HG03175 (cell line): ENCODE data around the gene OSGEPL1.
"Not testable (repeated sequence)": the region's sequence is repeated elsewhere in the genome, so short reads cannot be mapped to it uniquely, and the experiment has no call there.

Experiments used
- ATAC-seq: cut with Tn5 transposase; IDR thresholded peaks from one replicate; pipeline ENCODE4 v1.9.1; 2021; ENCODE audit warnings: mild to moderate bottlenecking, moderate library complexity; ENCODE audit not compliant: unreplicated experiment

OSGEPL1 gene, protein sequence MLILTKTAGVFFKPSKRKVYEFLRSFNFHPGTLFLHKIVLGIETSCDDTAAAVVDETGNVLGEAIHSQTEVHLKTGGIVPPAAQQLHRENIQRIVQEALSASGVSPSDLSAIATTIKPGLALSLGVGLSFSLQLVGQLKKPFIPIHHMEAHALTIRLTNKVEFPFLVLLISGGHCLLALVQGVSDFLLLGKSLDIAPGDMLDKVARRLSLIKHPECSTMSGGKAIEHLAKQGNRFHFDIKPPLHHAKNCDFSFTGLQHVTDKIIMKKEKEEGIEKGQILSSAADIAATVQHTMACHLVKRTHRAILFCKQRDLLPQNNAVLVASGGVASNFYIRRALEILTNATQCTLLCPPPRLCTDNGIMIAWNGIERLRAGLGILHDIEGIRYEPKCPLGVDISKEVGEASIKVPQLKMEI

GRCh38 chr2:189762551-189763298 lies at the start of gene OSGEPL1:
Gene OSGEPL1, minus strand, starts transcription at chr2:189762792. Its CDS starts 1,152 bp downstream, at chr2:189761640.
- peak; percentile 96 for ATAC-seq

GRCh38 chr2:189803431-189803830 lies 40.8 kb upstream of the OSGEPL1 start:
- ATAC-seq = no peak

DNA sequence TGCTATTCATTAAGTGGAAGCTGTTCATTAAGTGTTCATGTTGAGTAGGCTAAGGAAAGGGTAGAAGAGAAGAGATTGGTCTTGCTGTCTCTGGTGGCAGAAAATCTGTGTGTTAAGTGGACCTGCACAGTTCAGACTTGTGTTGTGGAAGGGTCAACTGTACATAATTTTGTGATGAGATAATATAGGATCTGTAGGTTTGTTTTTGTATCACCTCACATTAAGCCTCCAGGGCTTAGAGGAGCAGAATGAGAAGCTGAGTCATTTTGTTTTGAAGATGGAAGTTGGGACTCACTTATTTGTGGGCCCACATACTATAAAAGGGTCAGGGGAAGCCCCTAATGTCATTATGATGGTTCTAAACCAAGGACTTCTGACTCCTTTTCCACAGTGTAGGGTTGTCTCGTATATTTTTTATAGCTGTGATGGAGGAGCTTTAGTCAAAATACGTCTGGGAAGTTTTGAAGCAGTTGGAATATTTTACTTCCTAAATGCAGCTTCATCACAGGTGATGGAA lies 39.9 kb upstream of the OSGEPL1 start:
- ATAC-seq = no peak

GRCh38 chr2:189799531-189799930 lies 36.9 kb upstream of the OSGEPL1 start:
- no peak for ATAC-seq

DNA sequence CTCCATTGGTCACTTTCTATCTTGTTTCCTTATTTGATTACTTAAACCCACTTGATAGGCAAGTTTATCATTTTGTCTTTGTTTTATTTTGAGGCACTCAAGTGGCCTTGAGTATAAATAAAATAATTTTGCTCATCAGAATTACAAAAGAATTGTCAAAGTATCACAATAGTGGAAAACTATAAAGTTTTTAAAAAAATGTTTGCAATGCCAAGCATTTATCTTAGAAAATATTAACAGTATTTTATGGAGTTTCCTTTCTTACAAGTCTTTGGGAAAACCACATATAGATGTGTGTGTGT lies 36.4 kb upstream of the OSGEPL1 start:
- ATAC-seq = no peak

- ATAC-seq = peak; percentile 86
Observed at GRCh38 chr2:189798312-189799029, 35.9 kb upstream of the OSGEPL1 start.

GRCh38 chr2:189797902-189798301 lies 35.3 kb upstream of the OSGEPL1 start:
- no peak for ATAC-seq

GRCh38 chr2:189794310-189794709 lies 31.7 kb upstream of the OSGEPL1 start:
- no peak for ATAC-seq

DNA sequence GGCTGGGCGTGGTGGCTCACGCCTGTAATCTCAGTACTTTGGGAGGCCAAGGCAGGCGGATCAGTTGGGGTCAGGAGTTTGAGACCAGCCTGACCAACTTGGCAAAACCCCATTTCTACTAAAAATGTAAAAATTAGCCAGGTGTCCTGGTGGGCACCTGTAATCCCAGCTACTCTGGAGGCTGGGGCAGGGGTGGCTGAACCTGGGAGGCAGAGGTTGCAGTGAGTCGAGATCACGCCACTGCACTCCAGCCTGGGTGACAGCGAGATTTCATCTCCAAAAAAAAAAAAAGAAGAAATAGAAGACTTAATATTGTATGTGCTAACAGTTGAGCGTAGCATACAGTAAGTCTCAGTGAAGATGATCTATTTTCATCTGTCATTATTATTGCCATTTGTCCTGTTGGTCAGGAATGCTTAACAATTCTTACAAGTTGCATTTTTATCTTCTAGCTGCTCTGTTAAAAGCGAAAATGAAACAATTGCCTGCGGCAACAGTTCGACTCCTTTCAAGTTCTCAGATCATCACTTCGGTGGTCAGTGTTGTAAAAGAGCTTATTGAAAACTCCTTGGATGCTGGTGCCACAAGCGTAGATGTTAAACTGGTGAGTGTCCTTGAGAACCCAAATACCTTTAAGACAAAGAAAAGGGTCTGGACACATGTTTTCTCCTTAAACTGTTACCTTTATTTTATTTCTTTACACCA lies 28.9 kb upstream of the OSGEPL1 start:
- no peak for ATAC-seq

DNA sequence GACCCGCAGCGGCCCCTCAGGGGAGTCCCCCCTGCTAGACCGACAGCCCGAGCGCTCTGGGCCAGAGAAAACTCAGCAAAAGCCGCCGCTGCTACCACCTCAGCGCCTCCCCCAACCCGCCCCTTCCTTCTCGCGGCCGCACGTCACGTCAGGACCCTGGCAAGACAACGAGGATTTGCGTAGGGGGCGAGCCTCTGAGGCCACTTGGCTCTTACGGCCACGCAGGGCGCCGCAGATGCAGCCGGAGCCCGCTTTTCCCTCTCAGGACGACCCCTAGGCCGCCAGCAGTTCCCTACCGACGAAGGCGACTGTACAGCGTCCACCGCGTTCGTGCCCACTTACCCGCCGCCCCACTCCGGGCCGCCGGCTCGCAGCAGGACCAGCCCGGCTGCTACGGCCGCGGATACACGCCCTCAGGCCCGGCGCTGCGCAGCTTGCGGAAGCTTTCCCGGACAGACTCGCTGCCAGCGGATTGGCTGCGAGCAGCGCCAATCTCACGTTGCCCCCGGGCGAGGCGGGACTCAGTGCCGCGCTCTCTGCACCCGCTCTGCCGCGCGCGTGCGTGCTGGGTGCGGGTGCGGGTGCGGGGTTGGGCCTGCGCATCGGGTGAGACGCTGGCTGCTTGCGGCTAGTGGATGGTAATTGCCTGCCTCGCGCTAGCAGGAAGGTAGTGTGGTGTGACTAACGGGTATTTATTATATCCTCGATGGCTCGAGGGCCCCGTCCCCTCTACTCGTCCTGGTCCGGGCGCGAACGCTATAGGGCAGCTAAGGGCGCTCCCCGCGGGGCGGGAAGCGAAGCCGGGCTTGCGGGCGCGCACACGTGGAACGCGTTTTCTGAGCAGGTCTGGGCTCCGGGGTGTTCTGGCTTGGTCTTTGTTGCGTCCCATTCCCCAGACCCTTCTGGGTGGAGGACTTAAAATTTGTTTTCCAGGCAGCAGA lies 21.6 kb upstream of the OSGEPL1 start, which contains the start of the genes ORMDL1 and PMS1:
ORMDL1 (minus strand) TSS at position 413 of the 941 bp plus-strand sequence. CDS start 1,744 bp downstream, outside the sequence.
PMS1 (plus strand) TSS at position 524 of the 941 bp plus-strand sequence. CDS start 7,360 bp downstream, outside the sequence.
- peak; percentile 93 for ATAC-seq

DNA sequence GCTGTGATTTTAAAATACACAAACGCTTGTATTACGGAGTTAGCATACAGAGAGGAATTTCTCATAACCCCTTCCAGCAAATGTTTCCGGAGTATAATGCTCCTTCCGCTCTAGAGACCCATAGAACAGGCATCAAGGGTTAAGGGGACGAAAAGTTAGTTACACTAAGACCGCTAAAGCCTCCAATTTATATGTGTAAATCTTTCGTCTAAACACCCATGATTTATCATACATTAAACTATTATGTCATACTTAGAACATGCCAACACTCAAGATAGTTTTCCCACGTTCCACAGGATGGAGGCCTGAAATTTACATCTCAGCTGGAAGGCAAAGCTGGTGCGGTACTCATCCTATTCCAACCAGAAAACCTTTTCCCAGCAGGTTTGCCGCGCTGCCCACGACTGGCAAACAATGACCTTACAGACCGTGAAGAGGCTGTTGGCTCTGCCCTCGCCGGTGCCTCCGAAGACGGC lies 20.9 kb upstream of the OSGEPL1 start:
- ATAC-seq = peak; percentile 3

DNA sequence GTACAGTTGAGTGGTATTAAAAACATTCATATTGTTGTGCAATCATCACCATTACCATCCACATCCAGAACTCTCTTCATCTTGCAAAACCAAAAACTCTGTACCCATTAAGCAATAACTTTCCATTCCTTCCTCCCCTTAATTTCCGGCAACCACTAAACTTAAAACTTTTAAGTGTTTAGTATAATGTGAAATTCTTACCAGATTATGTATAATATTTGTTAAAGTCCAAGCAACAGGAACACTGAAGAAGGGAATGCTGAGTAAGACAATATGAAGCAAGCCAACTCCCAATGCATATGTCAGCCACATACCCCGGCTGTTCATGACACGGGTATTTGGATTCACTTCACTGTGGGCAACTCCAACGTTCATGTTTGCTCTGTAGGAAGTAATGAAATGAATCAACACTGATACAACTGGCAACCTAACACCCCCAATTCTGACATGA lies 19.7 kb upstream of the OSGEPL1 start:
- no peak for ATAC-seq

DNA sequence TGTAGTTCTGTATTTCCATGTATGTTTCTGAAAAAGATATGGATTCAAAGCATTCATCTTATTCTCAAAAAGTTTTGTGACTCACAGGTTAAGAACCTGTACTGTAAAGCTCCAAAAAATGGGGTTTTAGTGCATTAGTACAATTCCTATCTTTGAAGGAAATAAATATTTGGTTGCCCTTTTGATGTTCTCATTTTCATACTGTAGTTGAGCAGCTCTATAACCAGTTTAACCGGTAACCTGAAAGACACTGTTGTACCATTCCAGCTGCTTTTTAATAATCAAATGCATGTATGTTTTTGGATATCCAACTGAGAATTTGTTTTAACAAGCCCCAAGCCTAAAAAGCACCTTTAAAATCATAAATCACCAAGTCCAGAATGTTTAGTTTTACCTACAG lies 9.6 kb upstream of the OSGEPL1 start:
- ATAC-seq = no peak

GRCh38 chr2:189770590-189771322 lies 8.2 kb upstream of the OSGEPL1 start:
- no peak for ATAC-seq

DNA sequence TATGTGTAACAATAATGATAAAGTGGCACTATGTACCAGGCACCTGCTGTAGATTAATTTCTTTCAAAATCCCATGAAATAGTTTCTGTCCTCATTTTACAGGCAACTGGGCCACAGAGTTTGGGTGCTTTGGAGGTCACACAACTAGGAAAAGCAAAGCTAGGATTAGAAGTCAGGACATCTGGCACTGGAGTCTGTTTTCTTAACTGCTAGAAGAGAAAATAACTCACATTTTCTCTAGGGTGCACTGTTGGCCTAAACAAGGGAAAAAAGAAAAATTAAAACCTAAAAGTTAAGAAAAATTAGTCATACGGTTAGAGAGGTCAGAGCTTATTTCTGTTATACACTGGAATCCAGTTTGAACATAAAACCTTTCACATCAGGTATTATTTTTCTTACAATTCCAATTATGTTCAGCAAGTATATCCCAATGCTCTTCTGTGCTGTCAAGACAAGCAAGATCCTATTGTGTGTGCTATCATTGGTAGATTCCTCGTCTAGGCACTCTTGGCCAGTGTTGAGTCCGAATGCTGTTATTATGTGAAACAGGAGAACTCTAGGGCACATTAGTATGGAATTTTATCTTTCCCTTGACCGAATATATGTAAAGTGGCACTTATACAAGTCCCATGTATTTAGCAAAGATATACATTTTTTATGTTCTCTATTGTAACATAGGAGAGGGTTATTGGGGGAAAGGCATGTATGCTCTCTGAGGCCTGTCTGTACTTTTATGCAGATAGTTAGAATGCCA lies 1.5 kb upstream of the OSGEPL1 start:
- ATAC-seq = no peak

DNA sequence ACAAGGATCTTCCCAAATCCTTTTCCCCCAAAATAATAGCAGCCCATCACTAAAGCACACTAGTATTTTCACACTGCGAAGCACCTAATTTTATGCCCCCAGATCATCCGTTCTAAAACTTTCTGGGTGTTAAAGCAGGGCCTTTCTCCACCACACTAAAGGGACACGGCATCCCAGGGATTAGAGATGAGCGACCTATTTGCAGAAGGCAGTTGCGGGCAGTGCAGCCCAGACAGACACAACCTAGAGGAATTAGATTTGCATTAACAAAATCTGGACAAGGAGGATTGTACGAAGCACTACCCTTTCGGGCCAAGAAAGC lies 402 bp downstream of the OSGEPL1 start:
- no peak for ATAC-seq

DNA sequence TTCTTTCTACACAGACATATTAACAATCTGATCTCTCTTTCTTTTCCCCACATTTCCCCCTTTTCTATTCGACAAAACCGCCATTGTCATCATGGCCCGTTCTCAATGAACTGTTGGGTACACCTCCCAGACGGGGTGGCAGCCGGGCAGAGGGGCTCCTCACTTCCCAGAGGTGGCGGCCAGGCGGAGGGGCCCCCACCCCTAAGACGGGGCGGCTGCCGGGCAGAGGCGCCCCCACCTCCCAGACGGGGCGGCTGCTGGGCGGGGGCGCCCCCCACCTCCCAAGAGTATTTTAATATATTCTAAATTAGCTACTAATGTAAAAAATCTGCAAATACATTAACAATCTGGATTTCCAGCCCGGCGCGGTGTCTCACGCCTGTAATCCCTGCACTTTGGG lies 2.4 kb downstream of the OSGEPL1 start:
- not testable (repeated sequence) for ATAC-seq
